IMR-90 (cell line): ENCODE results near the gene TNFRSF14. TPM values are rescaled to one million over a fixed set of nuclear protein-coding genes. Genes with fewer than 3 reads are reported as not detected.

Experiments used
- ATAC-seq: fragments of 200-7000 bp; cut with Tn5 transposase; 2 replicates; pipeline ENCODE4 v1.9.1; 2020; ENCODE audit warnings: low read depth, mild to moderate bottlenecking, moderate library complexity
- BruUV-seq: library from RNA; stranded (reverse); fragments of 400-500 nt; replicated peaks from 2 replicates; lab custom pipeline; 2021; lab: Mats Ljungman, UMichigan
- CTCF ChIA-PET: fragments of 300-600 bp; formaldehyde crosslinking; extraction: SDS; loops from one replicate; lab custom pipeline; 2021; ENCODE audit warnings: antibody characterized with exemption; lab: Yijun Ruan, JAX
- POLR2A ChIA-PET: fragments of 300-600 bp; sonication (Branson Sonifier 250); formaldehyde crosslinking; loops from one replicate; lab custom pipeline; 2022; ENCODE audit warnings: antibody characterized with exemption; ENCODE audit not compliant: unreplicated experiment; lab: Charles Lee
- DNase-seq: peaks from one replicate; pipeline ENCODE4 v3.0.0; 2013
- H2AFZ ChIP-seq: replicated peaks from 2 replicates; pipeline ENCODE3; 2013; ENCODE audit warnings: low read length, mild to moderate bottlenecking; ENCODE audit not compliant: poor library complexity
- H2AK5ac ChIP-seq: 2 replicates; pipeline ENCODE4 v1.6.1; 2013; ENCODE audit warnings: low read depth, low read length, inconsistent platforms
- H2AK9ac ChIP-seq: replicated peaks from 2 replicates; pipeline ENCODE3; 2013; ENCODE audit warnings: mild to moderate bottlenecking, low read depth, low read length, moderate library complexity; ENCODE audit not compliant: poor library complexity
- H2BK120ac ChIP-seq: 2 replicates; pipeline ENCODE4 v1.6.1; 2013; ENCODE audit warnings: low read depth, low read length, inconsistent platforms
- H2BK15ac ChIP-seq: 3 replicates; pipeline ENCODE4 v1.6.1; 2013; ENCODE audit warnings: low read depth, low read length, inconsistent platforms
- H2BK20ac ChIP-seq: 2 replicates; pipeline ENCODE4 v1.6.1; 2013; ENCODE audit warnings: low read depth, mild to moderate bottlenecking, inconsistent platforms, low read length, moderate library complexity
- H2BK5ac ChIP-seq: 2 replicates; pipeline ENCODE4 v1.6.1; 2013; ENCODE audit warnings: mild to moderate bottlenecking, low read depth, low read length, inconsistent platforms; ENCODE audit not compliant: poor library complexity, severe bottlenecking
- H3K14ac ChIP-seq: replicated peaks from 2 replicates; pipeline ENCODE4 v1.6.1; 2013; ENCODE audit warnings: low read depth, low read length, inconsistent platforms
- H3K18ac ChIP-seq: 2 replicates; pipeline ENCODE4 v1.6.1; 2013; ENCODE audit warnings: low read depth, low read length, control low read depth
- H3K23ac ChIP-seq: 2 replicates; pipeline ENCODE4 v1.6.1; 2013; ENCODE audit warnings: low read depth, low read length, inconsistent platforms
- H3K27ac ChIP-seq: 2 replicates; pipeline ENCODE4 v1.5.1; 2013; ENCODE audit warnings: mild to moderate bottlenecking, control low read depth, low read length; ENCODE audit not compliant: insufficient read depth
- H3K27me3 ChIP-seq: 2 replicates; pipeline ENCODE4 v1.6.1; 2013; ENCODE audit warnings: low read length; ENCODE audit not compliant: control insufficient read depth, insufficient read depth
- H3K36me3 ChIP-seq: 2 replicates; pipeline ENCODE4 v1.6.1; 2013; ENCODE audit warnings: low read length, mixed read lengths; ENCODE audit not compliant: control insufficient read depth, insufficient read depth
- H3K4ac ChIP-seq: 2 replicates; pipeline ENCODE4 v1.6.1; 2013; ENCODE audit warnings: low read depth, low read length, inconsistent platforms
- H3K4me1 ChIP-seq: 2 replicates; pipeline ENCODE4 v1.6.1; 2013; ENCODE audit warnings: low read length, mixed read lengths; ENCODE audit not compliant: control insufficient read depth, insufficient read depth
- H3K4me2 ChIP-seq: 2 replicates; pipeline ENCODE4 v1.6.1; 2013; ENCODE audit warnings: low read depth, mild to moderate bottlenecking, control low read depth, low read length, moderate library complexity
- H3K4me3 ChIP-seq: 2 replicates; pipeline ENCODE4 v1.5.1; 2013; ENCODE audit warnings: low read depth, mild to moderate bottlenecking, control low read depth, low read length, moderate library complexity; ENCODE audit not compliant: insufficient read depth
- H3K56ac ChIP-seq: 2 replicates; pipeline ENCODE4 v1.6.1; 2013; ENCODE audit warnings: low read length, inconsistent platforms; ENCODE audit not compliant: insufficient read depth; ENCODE audit errors: extremely low read depth
- H3K79me1 ChIP-seq, 2 experiments: 2 replicates each; pipeline ENCODE4 v1.6.1; 2013; ENCODE audit warnings: low read length in 2 of 2, inconsistent platforms in 1 of 2, low read depth in 1 of 2
- H3K9ac ChIP-seq: 2 replicates; pipeline ENCODE4 v1.6.1; 2013; ENCODE audit warnings: low read depth, low read length, control low read depth
- H3K9me1 ChIP-seq: 2 replicates; pipeline ENCODE4 v1.6.1; 2013; ENCODE audit warnings: low read length, inconsistent platforms; ENCODE audit not compliant: insufficient read depth
- H3K9me3 ChIP-seq: 2 replicates; pipeline ENCODE4 v1.6.1; 2013; ENCODE audit warnings: low read length; ENCODE audit not compliant: control insufficient read depth, insufficient read depth
- H4K20me1 ChIP-seq: 2 replicates; pipeline ENCODE4 v1.6.1; 2013; ENCODE audit warnings: low read length, inconsistent platforms; ENCODE audit not compliant: insufficient read depth
- H4K5ac ChIP-seq: 2 replicates; pipeline ENCODE4 v1.6.1; 2013; ENCODE audit warnings: mild to moderate bottlenecking, low read depth, low read length, control low read depth
- H4K8ac ChIP-seq, 2 experiments: 2 replicates each; pipeline ENCODE4 v1.6.1; 2013; ENCODE audit warnings: low read depth in 2 of 2, low read length in 2 of 2, control low read depth in 1 of 2, inconsistent platforms in 1 of 2
- H4K91ac ChIP-seq: 2 replicates; pipeline ENCODE4 v1.6.1; 2013; ENCODE audit warnings: low read depth, low read length, inconsistent platforms; ENCODE audit not compliant: insufficient read depth
- BHLHE40 ChIP-seq: fragments of 150-350 bp; IDR thresholded peaks from 2 replicates; pipeline ENCODE4 v1.6.1; 2016; ENCODE audit warnings: mild to moderate bottlenecking, low read depth, low read length
- CEBPB ChIP-seq: IDR thresholded peaks from 2 replicates; pipeline ENCODE4 v1.6.1; 2012; ENCODE audit warnings: low read depth, low read length, improper control_type of control experiment
- CHD1 ChIP-seq: IDR thresholded peaks from 2 replicates; pipeline ENCODE4 v1.6.1; 2012; ENCODE audit warnings: low read depth, low read length, improper control_type of control experiment
- FOS ChIP-seq: fragments of 150-350 bp; IDR thresholded peaks from 2 replicates; pipeline ENCODE4 v1.6.1; 2016; ENCODE audit warnings: low read depth, low read length
- MAFK ChIP-seq: IDR thresholded peaks from 2 replicates; pipeline ENCODE4 v1.6.1; 2012; ENCODE audit warnings: low read depth, low read length, improper control_type of control experiment
- MAZ ChIP-seq: IDR thresholded peaks from 2 replicates; pipeline ENCODE4 v1.6.1; 2012; ENCODE audit warnings: low read depth, mild to moderate bottlenecking, low read length, improper control_type of control experiment, moderate library complexity, borderline replicate concordance
- MXI1 ChIP-seq: IDR thresholded peaks from 2 replicates; pipeline ENCODE4 v1.6.1; 2012; ENCODE audit warnings: low read depth, mild to moderate bottlenecking, low read length, moderate library complexity, borderline replicate concordance
- NFE2L2 ChIP-seq: fragments of 150-350 bp; IDR thresholded peaks from 2 replicates; pipeline ENCODE4 v1.6.1; 2016; ENCODE audit warnings: low read depth, mild to moderate bottlenecking, low read length
- POLR2A ChIP-seq: IDR thresholded peaks from 2 replicates; pipeline ENCODE4 v1.6.1; 2012; ENCODE audit warnings: mild to moderate bottlenecking, low read depth, low read length
- RAD21 ChIP-seq: IDR thresholded peaks from 2 replicates; pipeline ENCODE4 v1.6.1; 2012; ENCODE audit warnings: low read length, improper control_type of control experiment
- RCOR1 ChIP-seq: IDR thresholded peaks from 2 replicates; pipeline ENCODE4 v1.6.1; 2012; ENCODE audit warnings: mild to moderate bottlenecking, low read length, improper control_type of control experiment; ENCODE audit not compliant: insufficient replicate concordance
- RFX5 ChIP-seq: IDR thresholded peaks from 2 replicates; pipeline ENCODE4 v1.8.0; 2012; ENCODE audit warnings: low read depth, mild to moderate bottlenecking, low read length, moderate library complexity
- SMC3 ChIP-seq: fragments of 150-350 bp; IDR thresholded peaks from 2 replicates; pipeline ENCODE4 v1.6.1; 2016; ENCODE audit warnings: low read depth, mild to moderate bottlenecking, antibody characterized with exemption, low read length, moderate library complexity
- WGBS, 2 experiments: methylation state at CpG; one replicate each; pipeline versions ENCODE4 v1.1.5 to v1.1.7; 2013; ENCODE audit warnings: missing lambda C conversion rate in 2 of 2; ENCODE audit not compliant: insufficient read length in 1 of 2; ENCODE audit errors: extremely low coverage in 2 of 2; 5-methylcytosine and 5-hydroxymethylcytosine counted together
- dilution Hi-C: fragments of 300-500 bp; cut with HindIII; formaldehyde crosslinking; loops from one replicate; pipeline ENCODE4 v1.14.3; 2018; ENCODE audit warnings: low sequenced_read_pairs; ENCODE audit not compliant: unreplicated experiment
- in situ Hi-C: fragments of 300-500 bp; cut with MboI; formaldehyde crosslinking; loops from 3 replicates; pipeline ENCODE4 v1.14.3; 2019; ENCODE audit warnings: low sequenced_read_pairs, inconsistent platforms, mixed read lengths
- intact Hi-C: fragments of 100-400 bp; cut with micrococcal nuclease; formaldehyde crosslinking; loops from 2 replicates; pipeline ENCODE4 v1.10.0; 2022
- polyA plus RNA-seq, 3 experiments: library from polyadenylated mRNA; depleted of rRNA; stranded (reverse); fragments of >200 nt; gene quantifications; 2 replicates each; pipeline ENCODE4 v1.2.3, GENCODE V29; 2012; ENCODE audit warnings: low replicate concordance in 1 of 3
- total RNA-seq: library from RNA; depleted of rRNA; stranded (reverse); fragments of >200 nt; gene quantifications from 2 replicates; pipeline ENCODE4 v1.2.3, GENCODE V29; 2012
- TF ChIP-seq, protein P1 (sequence below): conservative IDR thresholded peaks from 2 replicates; pipeline ENCODE4 v1.5.1; 2012; ENCODE audit warnings: mild to moderate bottlenecking, low read depth, low read length, improper control_type of control experiment
- TF ChIP-seq, protein P2 (sequence below): fragments of 150-350 bp; IDR thresholded peaks from 2 replicates; pipeline ENCODE4 v1.6.1; 2016; ENCODE audit warnings: low read depth, mild to moderate bottlenecking, low read length, moderate library complexity, borderline replicate concordance
- TF ChIP-seq, protein P3 (sequence below): fragments of 150-350 bp; IDR thresholded peaks from 2 replicates; pipeline ENCODE4 v1.6.1; 2017; ENCODE audit warnings: mild to moderate bottlenecking, antibody characterized with exemption, low read length, low read depth

Gene TNFRSF14
- total and polyA plus RNA-seq, 2 of the 4 experiments (the other 2 are of a cell fraction), result 1.3 to 4.2 TPM

DNA sequence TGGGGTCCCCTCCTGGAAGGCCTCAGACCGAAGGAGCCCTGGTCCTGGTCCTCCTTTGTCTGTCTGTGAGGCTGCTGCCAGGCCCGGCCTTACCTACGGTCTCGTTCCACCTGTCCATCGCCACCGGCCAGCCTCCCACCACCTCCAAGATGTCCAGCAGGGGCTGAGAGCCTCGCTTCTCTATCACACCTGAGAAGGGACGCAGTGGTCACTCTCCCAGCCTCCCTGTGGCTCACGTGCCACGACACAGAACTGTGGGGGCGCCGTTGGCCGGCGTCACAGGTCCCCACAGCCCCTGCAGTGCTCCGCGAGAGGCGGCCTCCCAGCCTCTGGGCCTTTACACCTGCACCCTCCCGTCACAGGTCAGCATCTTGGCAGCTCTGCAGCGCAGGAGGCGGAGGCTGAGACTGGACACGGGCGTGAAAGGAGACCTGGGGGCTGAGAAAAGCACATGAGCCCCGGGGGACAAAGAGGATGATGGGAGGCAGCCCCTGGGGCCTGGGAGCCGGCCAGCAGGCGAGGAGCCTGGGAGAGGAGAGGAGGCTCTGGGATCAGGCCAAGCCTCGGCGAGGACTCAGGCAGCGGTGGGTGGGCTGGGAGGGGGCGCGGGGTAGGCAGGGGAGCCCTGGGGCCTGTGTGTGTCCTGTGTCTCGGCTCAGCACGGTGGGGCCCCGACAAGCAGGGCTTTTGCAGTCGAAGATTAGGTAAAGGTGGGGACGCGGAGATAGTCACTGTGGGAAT, 50.9 kb downstream of the TNFRSF14 start:
- no peak overlapping the region for H4K5ac ChIP-seq
- in situ Hi-C loops (no loop called here), dilution Hi-C loops (no loop called here), intact Hi-C loops (no loop called here)
- no peak overlapping the region for H3K27ac ChIP-seq
- H3K9me1 ChIP-seq, result no peaks in the 10 kb centered on the region
- H3K4me3 ChIP-seq, result no peak overlapping the region
- H2BK15ac ChIP-seq, result no peak overlapping the region
- H3K36me3 ChIP-seq, result no peaks in the 10 kb centered on the region
- ATAC-seq, result no peak
- H3K9ac ChIP-seq, result no peak overlapping the region
- no peak overlapping the region for H4K8ac ChIP-seq
- H3K4me1 ChIP-seq, result no peaks in the 10 kb centered on the region
- CTCF ChIA-PET, result no interaction called here
- H2BK20ac ChIP-seq, result no peak overlapping the region
- no peaks in the 10 kb centered on the region for H4K20me1 ChIP-seq
- POLR2A ChIA-PET, result no interaction called here
- no peak for TF ChIP-seq POLR2A
- TF ChIP-seq CEBPB, result no peak
- no peak for TF ChIP-seq NFE2L2
- TF ChIP-seq, protein P1, sequence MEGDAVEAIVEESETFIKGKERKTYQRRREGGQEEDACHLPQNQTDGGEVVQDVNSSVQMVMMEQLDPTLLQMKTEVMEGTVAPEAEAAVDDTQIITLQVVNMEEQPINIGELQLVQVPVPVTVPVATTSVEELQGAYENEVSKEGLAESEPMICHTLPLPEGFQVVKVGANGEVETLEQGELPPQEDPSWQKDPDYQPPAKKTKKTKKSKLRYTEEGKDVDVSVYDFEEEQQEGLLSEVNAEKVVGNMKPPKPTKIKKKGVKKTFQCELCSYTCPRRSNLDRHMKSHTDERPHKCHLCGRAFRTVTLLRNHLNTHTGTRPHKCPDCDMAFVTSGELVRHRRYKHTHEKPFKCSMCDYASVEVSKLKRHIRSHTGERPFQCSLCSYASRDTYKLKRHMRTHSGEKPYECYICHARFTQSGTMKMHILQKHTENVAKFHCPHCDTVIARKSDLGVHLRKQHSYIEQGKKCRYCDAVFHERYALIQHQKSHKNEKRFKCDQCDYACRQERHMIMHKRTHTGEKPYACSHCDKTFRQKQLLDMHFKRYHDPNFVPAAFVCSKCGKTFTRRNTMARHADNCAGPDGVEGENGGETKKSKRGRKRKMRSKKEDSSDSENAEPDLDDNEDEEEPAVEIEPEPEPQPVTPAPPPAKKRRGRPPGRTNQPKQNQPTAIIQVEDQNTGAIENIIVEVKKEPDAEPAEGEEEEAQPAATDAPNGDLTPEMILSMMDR, result no peak
- TF ChIP-seq, protein P2, sequence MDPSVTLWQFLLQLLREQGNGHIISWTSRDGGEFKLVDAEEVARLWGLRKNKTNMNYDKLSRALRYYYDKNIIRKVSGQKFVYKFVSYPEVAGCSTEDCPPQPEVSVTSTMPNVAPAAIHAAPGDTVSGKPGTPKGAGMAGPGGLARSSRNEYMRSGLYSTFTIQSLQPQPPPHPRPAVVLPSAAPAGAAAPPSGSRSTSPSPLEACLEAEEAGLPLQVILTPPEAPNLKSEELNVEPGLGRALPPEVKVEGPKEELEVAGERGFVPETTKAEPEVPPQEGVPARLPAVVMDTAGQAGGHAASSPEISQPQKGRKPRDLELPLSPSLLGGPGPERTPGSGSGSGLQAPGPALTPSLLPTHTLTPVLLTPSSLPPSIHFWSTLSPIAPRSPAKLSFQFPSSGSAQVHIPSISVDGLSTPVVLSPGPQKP, result no peak
- TF ChIP-seq CHD1, result no peak
- no peak for TF ChIP-seq FOS
- TF ChIP-seq MXI1, result no peak
- no peak for TF ChIP-seq SMC3
- no peak for TF ChIP-seq RCOR1
- no peak for TF ChIP-seq MAZ
- no peak for TF ChIP-seq RFX5
- TF ChIP-seq BHLHE40, result no peak
- TF ChIP-seq MAFK, result no peak
- TF ChIP-seq RAD21, result no peak
- TF ChIP-seq, protein P3, sequence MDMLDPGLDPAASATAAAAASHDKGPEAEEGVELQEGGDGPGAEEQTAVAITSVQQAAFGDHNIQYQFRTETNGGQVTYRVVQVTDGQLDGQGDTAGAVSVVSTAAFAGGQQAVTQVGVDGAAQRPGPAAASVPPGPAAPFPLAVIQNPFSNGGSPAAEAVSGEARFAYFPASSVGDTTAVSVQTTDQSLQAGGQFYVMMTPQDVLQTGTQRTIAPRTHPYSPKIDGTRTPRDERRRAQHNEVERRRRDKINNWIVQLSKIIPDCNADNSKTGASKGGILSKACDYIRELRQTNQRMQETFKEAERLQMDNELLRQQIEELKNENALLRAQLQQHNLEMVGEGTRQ, result no peak
- H3K9me3 ChIP-seq, result no peaks in the 10 kb centered on the region
- no peak overlapping the region for H2AFZ ChIP-seq
- no peak overlapping the region for H3K4ac ChIP-seq
- no peak overlapping the region for H2AK5ac ChIP-seq
- H2BK120ac ChIP-seq, result no peak overlapping the region
- H3K23ac ChIP-seq, result no peak overlapping the region
- H3K56ac ChIP-seq, result no peak overlapping the region
- no peak overlapping the region for H3K18ac ChIP-seq
- no peaks in the 10 kb centered on the region for H3K79me1 ChIP-seq
- no peak overlapping the region for H3K14ac ChIP-seq
- WGBS, 2 experiments, result 31% methylated on average over 10 of the region's 36 CpGs; no CpG with 5 or more reads in 1 of the 2 experiments
- no peak overlapping the region for H2BK5ac ChIP-seq
- DNase-seq, result no peak
- no peak overlapping the region for H3K4me2 ChIP-seq
- no TSS peak for BruUV-seq
- H3K27me3 ChIP-seq, result no peaks in the 10 kb centered on the region; the same call in 1 of the 2 replicates
- H2AK9ac ChIP-seq, result no peak overlapping the region
- H4K91ac ChIP-seq, result no peak overlapping the region
